DOHH2 (cell line): ENCODE results near the gene CEACAM21.

Experiments used
- CTCF ChIP-seq: fragments of 200-600 bp; sonication (generic); IDR thresholded peaks from one replicate; pipeline ENCODE4 v1.5.1; 2014; ENCODE audit warnings: antibody characterized with exemption, mild to moderate bottlenecking, low read depth, low read length; ENCODE audit not compliant: poor library complexity, severe bottlenecking
- EZH2phosphoT487 ChIP-seq: fragments of 200-600 bp; sonication (generic); IDR thresholded peaks from 2 replicates; pipeline ENCODE4 v1.6.1; 2017; ENCODE audit warnings: borderline replicate concordance, mild to moderate bottlenecking, antibody characterized with exemption, low read length, moderate library complexity, mixed read lengths

GRCh38 chr19:41584931-41585330 lies 9.0 kb downstream of the CEACAM21 start:
- no peak for TF ChIP-seq CTCF
- TF ChIP-seq EZH2phosphoT487 = no peak
